K562 (cell line): ENCODE data around the gene SCAMP3. TPM values are rescaled to one million over a fixed set of nuclear protein-coding genes. Genes with fewer than 3 reads are reported as not detected.

Experiments
- ARID4B ChIP-seq: sonication (generic); formaldehyde crosslinking; IDR thresholded peaks from 2 replicates; pipeline ENCODE4 v1.8.0; 2022; ENCODE audit warnings: mild to moderate bottlenecking, missing genetic modification reagents
- CHD1 ChIP-seq: fragments of 200-600 bp; sonication (generic); IDR thresholded peaks from one replicate; pipeline ENCODE4 v1.6.1; 2012; ENCODE audit warnings: mild to moderate bottlenecking, moderate library complexity, low read length, inconsistent platforms
- ELF1 ChIP-seq: fragments of 200-800 bp; sonication (Bioruptor generic); IDR thresholded peaks from 2 replicates; pipeline ENCODE4 v1.6.1; 2016; ENCODE audit warnings: missing genetic modification characterization, missing compliant biosample characterization
- ELK1 ChIP-seq: sonication (generic); formaldehyde crosslinking; IDR thresholded peaks from 2 replicates; pipeline ENCODE4 v1.8.1; 2022; ENCODE audit warnings: missing genetic modification reagents
- L3MBTL2 ChIP-seq: fragments of 450-650 bp; IDR thresholded peaks from 2 replicates; pipeline ENCODE4 v1.6.1; 2016; ENCODE audit warnings: mild to moderate bottlenecking, moderate library complexity
- PKNOX1 ChIP-seq: fragments of 450-650 bp; IDR thresholded peaks from 2 replicates; pipeline ENCODE4 v1.6.1; 2016
- RBFOX2 ChIP-seq: fragments of 200-400 bp; formaldehyde crosslinking; IDR thresholded peaks from 2 replicates; pipeline ENCODE4 v1.6.1; 2017; ENCODE audit warnings: low read depth, mild to moderate bottlenecking, low read length, moderate library complexity
- RBM39 ChIP-seq: fragments of 200-400 bp; formaldehyde crosslinking; optimal IDR thresholded peaks from 2 replicates; pipeline ENCODE3; 2018; ENCODE audit warnings: low read depth, low read length
- RFX5 ChIP-seq: IDR thresholded peaks from 2 replicates; pipeline ENCODE4 v1.6.1; 2011; ENCODE audit warnings: low read depth, mild to moderate bottlenecking, improper control_type of control experiment, low read length
- TFAP4 ChIP-seq: sonication (generic); formaldehyde crosslinking; IDR thresholded peaks from 2 replicates; pipeline ENCODE4 v1.8.0; 2022; ENCODE audit warnings: missing genetic modification reagents, mild to moderate bottlenecking, moderate library complexity, borderline replicate concordance
- THRA ChIP-seq: fragments of 450-650 bp; IDR thresholded peaks from 2 replicates; pipeline ENCODE4 v1.6.1; 2017; ENCODE audit warnings: mild to moderate bottlenecking, moderate library complexity
- ZBED1 ChIP-seq: IDR thresholded peaks from 2 replicates; pipeline ENCODE4 v1.6.1; 2014
- ZC3H11A ChIP-seq: IDR thresholded peaks from 2 replicates; pipeline ENCODE4 v1.6.1; 2012; ENCODE audit warnings: low read depth, low read length, improper control_type of control experiment
- ZNF121 ChIP-seq: sonication (generic); formaldehyde crosslinking; conservative IDR thresholded peaks from 2 replicates; pipeline ENCODE4 v1.8.0; 2022; ENCODE audit warnings: missing genetic modification reagents
- ZNF280A ChIP-seq: fragments of 450-650 bp; IDR thresholded peaks from 2 replicates; pipeline ENCODE4 v1.6.1; 2018; ENCODE audit warnings: mild to moderate bottlenecking, low read depth; ENCODE audit not compliant: partially characterized antibody
- ZNF644 ChIP-seq: fragments of 200-800 bp; sonication (Bioruptor generic); IDR thresholded peaks from 2 replicates; pipeline ENCODE4 v1.6.1; 2016; ENCODE audit warnings: low read depth, missing genetic modification characterization, missing compliant biosample characterization
- polyA plus RNA-seq, 8 experiments: library from polyadenylated mRNA; depleted of rRNA in 4 of 8; stranded (reverse) in 5 of 8; unstranded in 3 of 8; fragments of >200 nt; fragmentation: Nextera tagmentation in 2 of 8; fragmentation: Illumina TruSeq in 1 of 8; extraction: Ambion mirVana in 2 of 8; extraction: Trizol in 1 of 8; gene quantifications; 2 replicates each; pipeline versions ENCODE4 v1.2.1 to v1.2.3, GENCODE V29; 2011 to 2014; ENCODE audit warnings: inconsistent platforms in 1 of 8, missing spikeins in 1 of 8
- total RNA-seq, 7 experiments: library from RNA; depleted of rRNA in 6 of 7; stranded (reverse); fragments of >200 nt in 6 of 7; fragmentation: Illumina TruSeq in 2 of 7; extraction: Trizol in 2 of 7; gene quantifications; 2 replicates each; pipeline versions ENCODE4 v1.2.1 to v1.2.3, GENCODE V29; 2011 to 2021; ENCODE audit warnings: low replicate concordance in 1 of 7

The SCAMP3 gene
- total and polyA plus RNA-seq, 9 of the 15 experiments (the other 6 are each of a cell fraction or from before 2014, with no cell fraction given) = 14.2 to 131 (median 86.1) TPM

- 0 out of 2 replicates have a peak, but pooled peaks have one; percentile 8 for TF ChIP-seq L3MBTL2
- no peak for TF ChIP-seq ZNF121 (CRISPR knock-in tag)
- TF ChIP-seq RFX5 = no peak
- no peak for TF ChIP-seq CHD1
- TF ChIP-seq ZNF280A = no peak
- no peak for TF ChIP-seq ZBED1
- no peak for TF ChIP-seq ELF1
- TF ChIP-seq THRA = no peak
- TF ChIP-seq RBFOX2 = peak; percentile 34; the same call in 1 of the 2 replicates
- TF ChIP-seq RBM39 = no peak
- no peak for TF ChIP-seq TFAP4 (CRISPR knock-in tag)
- TF ChIP-seq ARID4B (CRISPR knock-in tag) = 0 out of 2 replicates have a peak, but pooled peaks have one; percentile 27
- TF ChIP-seq ZNF644 = no peak
- no peak for TF ChIP-seq ZC3H11A
- TF ChIP-seq PKNOX1 = no peak
- TF ChIP-seq ELK1 = no peak
Observed at GRCh38 chr1:155300553-155301329, 38.6 kb upstream of the SCAMP3 start (continued).
